HepG2 (cell line): ENCODE results near the gene CFAP54. TPM values are rescaled to one million over a fixed set of nuclear protein-coding genes. Genes with fewer than 3 reads are reported as not detected.

ENCODE experiments used
- ATAC-seq: fragments of 200-7000 bp; cut with Tn5 transposase; 3 replicates; pipeline ENCODE4 v1.9.1; 2020; ENCODE audit warnings: mild to moderate bottlenecking, moderate library complexity
- BruUV-seq: library from RNA; stranded (reverse); fragments of 400-500 nt; replicated peaks from 2 replicates; lab custom pipeline; 2021; lab: Mats Ljungman, UMichigan
- CTCF ChIA-PET: fragments of 300-600 bp; formaldehyde crosslinking; extraction: SDS; loops from one replicate; lab custom pipeline; 2021; ENCODE audit warnings: low total read pairs, inconsistent platforms, low intra/inter-chr PET ratio; lab: Yijun Ruan, JAX
- POLR2A ChIA-PET: fragments of 350-600 bp; sonication (Branson Sonifier 250); formaldehyde crosslinking; loops from one replicate; lab custom pipeline; 2020; ENCODE audit warnings: antibody characterized with exemption, inconsistent platforms; lab: Yijun Ruan, JAX
- DNase-seq: peaks from one replicate; pipeline ENCODE4 v3.0.0-alpha.2; 2015; ENCODE audit warnings: low spot score
- FAIRE-seq: peaks from 3 replicates; lab custom pipeline; 2011; peaks lifted over from hg19 to GRCh38; lab: Jason Lieb, UNC
- H2AFZ ChIP-seq: one replicate; pipeline ENCODE4 v1.6.1; 2011; ENCODE audit warnings: low read length, inconsistent platforms
- H3K27ac ChIP-seq: fragments of 300-600 bp; 3 replicates; pipeline ENCODE4 v1.8.0; 2011; ENCODE audit warnings: mixed run types, mild to moderate bottlenecking, mixed read lengths, low read length, inconsistent platforms; ENCODE audit not compliant: insufficient read depth; ENCODE audit errors: extremely low read length
- H3K27me3 ChIP-seq, 2 experiments: fragments of 200-600 bp in 1 of 2; 2 replicates in 1 of 2; 3 replicates in 1 of 2; pipeline versions ENCODE4 v1.6.0 to v1.8.0; 2011; ENCODE audit warnings: low read length in 2 of 2, mild to moderate bottlenecking in 2 of 2, moderate library complexity in 2 of 2, inconsistent platforms in 1 of 2; ENCODE audit not compliant: insufficient read depth in 2 of 2, control insufficient read depth in 1 of 2
- H3K36me3 ChIP-seq, 2 experiments: fragments of 200-600 bp in 1 of 2; replicated peaks in 1 of 2; 2 replicates in 1 of 2; 3 replicates in 1 of 2; pipeline versions ENCODE4 v1.5.1 to v1.8.0; 2011; ENCODE audit warnings: low read length in 2 of 2, inconsistent platforms in 1 of 2; ENCODE audit not compliant: insufficient read depth in 2 of 2, control insufficient read depth in 1 of 2
- H3K4me1 ChIP-seq: 2 replicates; pipeline ENCODE4 v1.5.1; 2012; ENCODE audit warnings: low read length, inconsistent platforms; ENCODE audit not compliant: insufficient read depth
- H3K4me2 ChIP-seq: 2 replicates; pipeline ENCODE4 v1.6.0; 2011; ENCODE audit warnings: low read depth, low read length, inconsistent platforms
- H3K4me3 ChIP-seq, 3 experiments: fragments of 200-600 bp in 1 of 3; sonication (generic), shearing (Covaris generic) in 1 of 3; replicated peaks in 1 of 3; 2 replicates each; pipeline ENCODE4 v1.5.1; 2011 to 2016; ENCODE audit warnings: low read length in 3 of 3, inconsistent platforms in 2 of 3, low read depth in 2 of 3, mild to moderate bottlenecking in 2 of 3, control low read depth in 1 of 3, mixed read lengths in 1 of 3; ENCODE audit not compliant: insufficient read depth in 1 of 3
- H3K79me2 ChIP-seq: one replicate; pipeline ENCODE4 v1.6.1; 2011; ENCODE audit warnings: low read length, inconsistent platforms; ENCODE audit not compliant: insufficient read depth
- H3K9ac ChIP-seq: 2 replicates; pipeline ENCODE4 v1.6.0; 2011; ENCODE audit warnings: mild to moderate bottlenecking, low read depth, low read length, inconsistent platforms; ENCODE audit not compliant: insufficient read depth
- H3K9me3 ChIP-seq: 2 replicates; pipeline ENCODE4 v1.5.1; 2012; ENCODE audit warnings: mild to moderate bottlenecking, low read length
- H4K20me1 ChIP-seq: 2 replicates; pipeline ENCODE4 v1.6.0; 2011; ENCODE audit warnings: inconsistent platforms, mild to moderate bottlenecking, low read length, moderate library complexity; ENCODE audit not compliant: insufficient read depth
- MED8 ChIP-seq: sonication (generic); formaldehyde crosslinking; IDR thresholded peaks from 2 replicates; pipeline ENCODE4 v1.8.1; 2023; ENCODE audit warnings: mild to moderate bottlenecking, missing genetic modification reagents; ENCODE audit not compliant: insufficient replicate concordance
- PITX1 ChIP-seq: sonication (generic); formaldehyde crosslinking; IDR thresholded peaks from 2 replicates; pipeline ENCODE4 v1.5.1; 2020; ENCODE audit warnings: mild to moderate bottlenecking, missing genetic modification reagents
- SATB2 ChIP-seq: sonication (generic); formaldehyde crosslinking; IDR thresholded peaks from 2 replicates; pipeline ENCODE4 v1.5.0; 2020; ENCODE audit warnings: missing genetic modification reagents
- U2AF2 ChIP-seq: fragments of 200-400 bp; formaldehyde crosslinking; IDR thresholded peaks from 2 replicates; pipeline ENCODE4 v1.6.1; 2017; ENCODE audit warnings: low read depth, mild to moderate bottlenecking, low read length
- ZNF678 ChIP-seq: sonication (generic); formaldehyde crosslinking; IDR thresholded peaks from 2 replicates; pipeline ENCODE4 v1.4.0; 2020; ENCODE audit warnings: mild to moderate bottlenecking, missing genetic modification reagents
- ZNF709 ChIP-seq: sonication (generic); formaldehyde crosslinking; IDR thresholded peaks from 2 replicates; pipeline ENCODE4 v1.5.0; 2020; ENCODE audit warnings: mild to moderate bottlenecking, missing genetic modification reagents
- WGBS: methylation state at CpG from one replicate; pipeline ENCODE4 v1.1.6; 2017; ENCODE audit warnings: low lambda C conversion rate; 5-methylcytosine and 5-hydroxymethylcytosine counted together
- in situ Hi-C: cut with HindIII; loops from 2 replicates; pipeline ENCODE4 v1.10.0; 2017; ENCODE audit warnings: low pct_unique_long_range_greater_than_20kb; ENCODE audit not compliant: extremely low pct_ligation_motif_present
- intact Hi-C: fragments of 100-400 bp; cut with micrococcal nuclease; formaldehyde crosslinking; loops from one replicate; pipeline ENCODE4 v1.10.0; 2022; ENCODE audit not compliant: unreplicated experiment
- polyA plus RNA-seq, 8 experiments: library from polyadenylated mRNA; depleted of rRNA in 3 of 8; stranded (reverse) in 7 of 8; unstranded in 1 of 8; fragments of >200 nt; fragmentation: Illumina TruSeq in 4 of 8; extraction: Trizol in 4 of 8; gene quantifications; 2 replicates each; pipeline versions ENCODE4 v1.2.1 to v1.2.3, GENCODE V29; 2011 to 2016; ENCODE audit warnings: low read depth in 4 of 8, missing spikeins in 1 of 8, mixed read lengths in 1 of 8; ENCODE audit not compliant: insufficient read depth in 1 of 8
- total RNA-seq, 5 experiments: library from RNA; depleted of rRNA; stranded (reverse); fragments of >200 nt; fragmentation: Illumina TruSeq; extraction: Trizol; gene quantifications; 2 replicates each; pipeline ENCODE4 v1.2.3, GENCODE V29; 2016; ENCODE audit warnings: low read depth in 1 of 5
- TF ChIP-seq, protein P1 (sequence below): sonication (generic); formaldehyde crosslinking; IDR thresholded peaks from 2 replicates; pipeline ENCODE4 v1.8.0; 2022; ENCODE audit warnings: missing genetic modification reagents, mild to moderate bottlenecking, inconsistent platforms, borderline replicate concordance
- TF ChIP-seq, protein P2 (sequence below), 2 experiments: sonication (generic) in 1 of 2; formaldehyde crosslinking in 1 of 2; IDR thresholded peaks; 2 replicates each; pipeline versions ENCODE4 v1.6.1 to v1.9.0; 2014 to 2022; ENCODE audit warnings: antibody characterized with exemption in 1 of 2, borderline replicate concordance in 1 of 2, inconsistent platforms in 1 of 2, low read depth in 1 of 2, missing genetic modification reagents in 1 of 2
- TF ChIP-seq, protein P3 (sequence below): sonication (generic); formaldehyde crosslinking; conservative IDR thresholded peaks from 2 replicates; pipeline ENCODE4 v1.5.0; 2020; ENCODE audit warnings: missing genetic modification reagents

CFAP54 gene
- total and polyA plus RNA-seq, 2 of the 13 experiments (the other 11 are each of a cell fraction or from before 2014, with no cell fraction given): not detected

DNA sequence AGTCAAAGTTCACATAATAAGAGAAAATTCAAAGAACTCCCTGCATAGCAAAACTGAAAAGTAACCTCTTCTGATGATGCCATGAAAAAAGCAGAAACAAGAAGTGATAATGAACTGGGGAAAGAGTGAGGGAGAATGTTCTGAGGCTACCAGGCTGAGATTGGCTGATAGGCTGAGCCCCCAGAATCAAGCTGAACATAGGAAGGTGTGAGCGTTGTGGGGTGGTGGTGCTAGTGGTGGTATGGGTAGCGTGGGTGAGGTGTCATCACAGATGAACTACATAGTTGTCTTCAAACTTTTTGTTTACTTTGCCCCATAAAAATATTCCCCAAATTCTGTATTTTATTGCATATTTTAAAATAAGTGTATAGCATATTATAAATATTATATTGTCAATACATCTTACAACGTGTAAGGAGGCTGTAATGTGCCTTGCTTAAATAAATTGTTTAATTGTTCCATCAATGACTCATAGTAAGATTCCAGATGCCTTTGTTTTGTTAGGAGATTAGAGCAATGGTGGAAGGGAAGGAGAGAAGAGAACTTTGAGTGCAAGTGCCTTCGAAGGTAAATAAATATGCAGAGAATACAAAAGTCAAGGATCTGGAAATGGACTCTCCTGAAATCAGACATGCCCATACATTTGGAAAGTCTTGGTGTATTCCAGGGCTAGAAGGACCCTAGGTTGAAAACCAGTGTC lies 15.8 kb upstream of the CFAP54 start:
- no peak overlapping the region for H2AFZ ChIP-seq
- H3K9ac ChIP-seq: no peak overlapping the region
- WGBS: 35% methylated on average over 4 of the region's 4 CpGs
- H3K36me3 ChIP-seq: no peaks in the 10 kb centered on the region
- no peak for DNase-seq
- intact Hi-C loops: no loop called here
- no peaks in the 10 kb centered on the region for H4K20me1 ChIP-seq
- no peak overlapping the region for H3K4me2 ChIP-seq
- TF ChIP-seq MED8 (no peak), PITX1 (no peak), SATB2 (CRISPR knock-in tag) (no peak), ZNF678 (CRISPR knock-in tag) (no peak), U2AF2 (no peak), ZNF709 (CRISPR knock-in tag) (no peak)
- TF ChIP-seq, protein P1, sequence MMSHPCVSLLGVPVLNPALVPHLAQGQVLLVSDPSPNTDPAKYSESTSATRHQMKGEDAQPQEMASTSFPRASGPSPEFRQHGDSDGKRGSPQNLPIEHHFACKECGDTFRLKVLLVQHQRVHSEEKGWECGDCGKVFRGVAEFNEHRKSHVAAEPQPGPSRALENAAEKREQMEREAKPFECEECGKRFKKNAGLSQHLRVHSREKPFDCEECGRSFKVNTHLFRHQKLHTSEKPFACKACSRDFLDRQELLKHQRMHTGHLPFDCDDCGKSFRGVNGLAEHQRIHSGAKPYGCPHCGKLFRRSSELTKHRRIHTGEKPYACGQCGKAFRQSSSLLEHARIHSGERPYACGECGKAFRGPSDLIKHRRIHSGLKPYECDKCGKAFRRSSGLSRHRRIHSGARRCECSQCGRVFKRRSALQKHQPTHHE: no peak
- TF ChIP-seq, protein P2, sequence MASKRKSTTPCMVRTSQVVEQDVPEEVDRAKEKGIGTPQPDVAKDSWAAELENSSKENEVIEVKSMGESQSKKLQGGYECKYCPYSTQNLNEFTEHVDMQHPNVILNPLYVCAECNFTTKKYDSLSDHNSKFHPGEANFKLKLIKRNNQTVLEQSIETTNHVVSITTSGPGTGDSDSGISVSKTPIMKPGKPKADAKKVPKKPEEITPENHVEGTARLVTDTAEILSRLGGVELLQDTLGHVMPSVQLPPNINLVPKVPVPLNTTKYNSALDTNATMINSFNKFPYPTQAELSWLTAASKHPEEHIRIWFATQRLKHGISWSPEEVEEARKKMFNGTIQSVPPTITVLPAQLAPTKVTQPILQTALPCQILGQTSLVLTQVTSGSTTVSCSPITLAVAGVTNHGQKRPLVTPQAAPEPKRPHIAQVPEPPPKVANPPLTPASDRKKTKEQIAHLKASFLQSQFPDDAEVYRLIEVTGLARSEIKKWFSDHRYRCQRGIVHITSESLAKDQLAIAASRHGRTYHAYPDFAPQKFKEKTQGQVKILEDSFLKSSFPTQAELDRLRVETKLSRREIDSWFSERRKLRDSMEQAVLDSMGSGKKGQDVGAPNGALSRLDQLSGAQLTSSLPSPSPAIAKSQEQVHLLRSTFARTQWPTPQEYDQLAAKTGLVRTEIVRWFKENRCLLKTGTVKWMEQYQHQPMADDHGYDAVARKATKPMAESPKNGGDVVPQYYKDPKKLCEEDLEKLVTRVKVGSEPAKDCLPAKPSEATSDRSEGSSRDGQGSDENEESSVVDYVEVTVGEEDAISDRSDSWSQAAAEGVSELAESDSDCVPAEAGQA (IDR thresholded peaks at IDR 0.05; ENCODE audit: low read depth): no peak
- TF ChIP-seq, protein P2 (CRISPR knock-in tag; IDR thresholded peaks at IDR 0.05; ENCODE audit: borderline replicate concordance): no peak
- TF ChIP-seq, protein P3, sequence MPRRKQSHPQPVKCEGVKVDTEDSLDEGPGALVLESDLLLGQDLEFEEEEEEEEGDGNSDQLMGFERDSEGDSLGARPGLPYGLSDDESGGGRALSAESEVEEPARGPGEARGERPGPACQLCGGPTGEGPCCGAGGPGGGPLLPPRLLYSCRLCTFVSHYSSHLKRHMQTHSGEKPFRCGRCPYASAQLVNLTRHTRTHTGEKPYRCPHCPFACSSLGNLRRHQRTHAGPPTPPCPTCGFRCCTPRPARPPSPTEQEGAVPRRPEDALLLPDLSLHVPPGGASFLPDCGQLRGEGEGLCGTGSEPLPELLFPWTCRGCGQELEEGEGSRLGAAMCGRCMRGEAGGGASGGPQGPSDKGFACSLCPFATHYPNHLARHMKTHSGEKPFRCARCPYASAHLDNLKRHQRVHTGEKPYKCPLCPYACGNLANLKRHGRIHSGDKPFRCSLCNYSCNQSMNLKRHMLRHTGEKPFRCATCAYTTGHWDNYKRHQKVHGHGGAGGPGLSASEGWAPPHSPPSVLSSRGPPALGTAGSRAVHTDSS: no peak
- TF ChIP-seq, all 625 proteins: peak for 0
- no peaks in the 10 kb centered on the region for H3K9me3 ChIP-seq
- CTCF ChIA-PET: no interaction called here
- POLR2A ChIA-PET: no interaction called here
- no TSS peak for BruUV-seq
- no peaks in the 10 kb centered on the region for H3K4me1 ChIP-seq
- FAIRE-seq (no peak), ATAC-seq (no peak)
- H3K27ac ChIP-seq: no peak overlapping the region
- H3K4me3 ChIP-seq: no peak overlapping the region
- no peaks in the 10 kb centered on the region for H3K79me2 ChIP-seq
- no peaks in the 10 kb centered on the region for H3K27me3 ChIP-seq
- in situ Hi-C loops: no loop called here
